Testis (tissue), 3 donors: ENCODE data around the gene FAM171A1. TPM values are rescaled to one million over a fixed set of nuclear protein-coding genes. Genes with fewer than 3 reads are reported as not detected.

Source experiments
- DNase-seq: peaks from one replicate; pipeline ENCODE4 v3.0.0-alpha.2; 2019
- H3K27ac ChIP-seq, 2 donors: fragments of 200-600 bp; sonication (generic); one replicate each; pipeline ENCODE4 v1.5.1; 2019
- H3K27me3 ChIP-seq: fragments of 200-600 bp; sonication (generic); one replicate; pipeline ENCODE4 v1.5.1; 2019
- H3K36me3 ChIP-seq: fragments of 200-600 bp; sonication (generic); one replicate; pipeline ENCODE4 v1.5.1; 2017; ENCODE audit warnings: low read depth; ENCODE audit errors: missing control alignments
- H3K4me1 ChIP-seq: fragments of 200-600 bp; sonication (generic); one replicate; pipeline ENCODE4 v1.5.1; 2019
- H3K4me3 ChIP-seq, 2 donors: fragments of 200-600 bp; sonication (generic); one replicate each; pipeline ENCODE4 v1.5.1; 2017 to 2019
- H3K9me3 ChIP-seq: fragments of 200-600 bp; sonication (generic); one replicate; pipeline ENCODE4 v1.5.1; 2017
- POLR2A ChIP-seq: fragments of 450-650 bp; IDR thresholded peaks from one replicate; pipeline ENCODE4 v1.6.1; 2017; ENCODE audit warnings: antibody characterized with exemption, mild to moderate bottlenecking, moderate library complexity
- WGBS, 2 donors: methylation state at CpG; one replicate each; pipeline ENCODE4 v1.1.5; 2018; 5-methylcytosine and 5-hydroxymethylcytosine counted together
- intact Hi-C: fragments of 100-400 bp; cut with DNase I; formaldehyde crosslinking; loops from one replicate; pipeline ENCODE4 v1.15.1; 2023; ENCODE audit warnings: low total_unique reads
- polyA plus RNA-seq: library from polyadenylated mRNA; stranded (reverse); fragments of 350-450 nt; fragmentation: Illumina TruSeq; extraction: RNeasy Lipid Tissue Mini Kit (QIAGEN cat#74804); gene quantifications from one replicate; pipeline ENCODE4 v1.2.3, GENCODE V29; 2014; ENCODE audit warnings: low read depth, low replicate concordance; ENCODE audit not compliant: insufficient read depth
- total RNA-seq, 2 donors: library from RNA; depleted of rRNA; stranded (reverse); fragments of >200 nt; gene quantifications; one replicate each; pipeline ENCODE4 v1.2.3, GENCODE V29; 2016
- TF ChIP-seq, protein P1 (sequence below), 3 experiments: fragments of 450-650 bp in 2 of 3; fragments of 200-600 bp in 1 of 3; sonication (generic) in 1 of 3; IDR thresholded peaks; one replicate each; pipeline ENCODE4 v1.5.1; 2016 to 2019; ENCODE audit warnings: antibody characterized with exemption in 3 of 3, mild to moderate bottlenecking in 2 of 3, moderate library complexity in 1 of 3

The FAM171A1 gene
- total and polyA plus RNA-seq, 3 donors from 2014 or later: 9.2 to 11.1 (median 10.8) TPM

DNA sequence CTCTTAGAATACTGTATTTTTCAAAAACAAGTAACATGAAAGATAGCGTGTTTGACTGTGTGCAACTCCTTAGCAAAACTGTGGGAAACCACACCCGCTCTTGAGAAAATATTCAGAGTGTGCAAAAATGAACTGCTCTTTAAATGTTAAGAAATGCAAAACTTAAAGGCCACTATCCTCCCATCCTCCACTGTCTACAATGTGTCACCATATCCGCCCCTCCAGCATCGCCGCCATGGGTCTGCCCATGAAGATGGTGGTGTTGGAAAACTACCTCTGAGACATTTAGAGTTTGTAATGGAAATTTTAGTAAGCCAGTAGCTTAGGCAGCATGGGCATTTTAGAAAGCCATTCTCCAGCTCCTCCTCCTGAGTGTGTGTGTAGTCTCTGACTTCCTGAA, 182.5 kb downstream of the FAM171A1 start:
- no peak overlapping the region for H3K4me3 ChIP-seq
- no peak for TF ChIP-seq POLR2A
- TF ChIP-seq, protein P1, sequence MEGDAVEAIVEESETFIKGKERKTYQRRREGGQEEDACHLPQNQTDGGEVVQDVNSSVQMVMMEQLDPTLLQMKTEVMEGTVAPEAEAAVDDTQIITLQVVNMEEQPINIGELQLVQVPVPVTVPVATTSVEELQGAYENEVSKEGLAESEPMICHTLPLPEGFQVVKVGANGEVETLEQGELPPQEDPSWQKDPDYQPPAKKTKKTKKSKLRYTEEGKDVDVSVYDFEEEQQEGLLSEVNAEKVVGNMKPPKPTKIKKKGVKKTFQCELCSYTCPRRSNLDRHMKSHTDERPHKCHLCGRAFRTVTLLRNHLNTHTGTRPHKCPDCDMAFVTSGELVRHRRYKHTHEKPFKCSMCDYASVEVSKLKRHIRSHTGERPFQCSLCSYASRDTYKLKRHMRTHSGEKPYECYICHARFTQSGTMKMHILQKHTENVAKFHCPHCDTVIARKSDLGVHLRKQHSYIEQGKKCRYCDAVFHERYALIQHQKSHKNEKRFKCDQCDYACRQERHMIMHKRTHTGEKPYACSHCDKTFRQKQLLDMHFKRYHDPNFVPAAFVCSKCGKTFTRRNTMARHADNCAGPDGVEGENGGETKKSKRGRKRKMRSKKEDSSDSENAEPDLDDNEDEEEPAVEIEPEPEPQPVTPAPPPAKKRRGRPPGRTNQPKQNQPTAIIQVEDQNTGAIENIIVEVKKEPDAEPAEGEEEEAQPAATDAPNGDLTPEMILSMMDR (IDR thresholded peaks at IDR 0.05): no peak
- no peak overlapping the region for H3K27ac ChIP-seq
- no peaks in the 10 kb centered on the region for H3K27me3 ChIP-seq
- H3K9me3 ChIP-seq: no peaks in the 10 kb centered on the region
- no peaks in the 10 kb centered on the region for H3K4me1 ChIP-seq
- no peak for DNase-seq
- 93 to 96% methylated on average over 5 of the region's 5 CpGs for WGBS, 2 donors
- intact Hi-C loops: no loop called here
- H3K36me3 ChIP-seq: no peaks in the 10 kb centered on the region

DNA sequence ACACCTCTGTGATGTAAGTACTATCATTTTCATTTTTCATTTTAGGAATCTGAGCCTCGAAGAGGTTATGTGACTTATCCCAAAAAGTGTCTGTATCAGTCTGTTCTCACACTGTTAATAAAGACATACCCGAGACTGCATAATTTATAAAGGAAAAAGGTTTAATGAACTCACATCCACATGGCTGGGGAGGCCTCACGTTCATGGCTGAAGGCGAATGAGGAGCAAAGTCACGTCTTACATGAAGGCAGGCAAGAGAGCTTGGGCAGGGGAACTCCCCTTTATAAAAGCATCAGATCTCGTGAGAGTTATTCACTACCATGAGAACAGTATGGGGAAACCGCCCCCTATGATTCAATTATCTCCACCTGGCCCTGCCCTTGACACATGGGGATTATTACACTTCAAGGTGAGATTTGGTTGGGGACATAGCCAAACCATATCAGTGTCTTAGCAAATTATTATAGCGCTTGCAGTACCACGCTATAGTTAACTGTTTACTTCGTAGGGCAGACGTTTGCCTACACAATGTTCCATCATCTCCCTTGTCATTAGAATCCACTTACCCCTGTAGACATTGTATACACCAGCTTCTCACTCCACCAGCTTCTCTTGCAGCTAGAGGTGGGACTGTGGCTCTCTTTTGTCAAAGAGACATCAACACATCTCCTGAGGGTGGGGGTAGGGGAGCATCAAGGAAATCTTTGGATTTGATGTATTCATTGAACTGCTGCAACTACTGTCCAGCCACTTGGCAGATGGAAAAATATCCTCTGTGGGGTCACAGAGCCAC, 187.2 kb downstream of the FAM171A1 start:
- intact Hi-C loops: no loop called here
- Histone ChIP-seq H3K4me3 (no peak overlapping the region), H3K27ac (no peak overlapping the region), H3K36me3 (no peaks in the 10 kb centered on the region), H3K9me3 (no peaks in the 10 kb centered on the region), H3K4me1 (no peaks in the 10 kb centered on the region), H3K27me3 (no peaks in the 10 kb centered on the region)
- 85 to 91% methylated on average over 11 of the region's 11 CpGs for WGBS, 2 donors
- no peak for TF ChIP-seq POLR2A
- TF ChIP-seq, protein P1 (IDR thresholded peaks at IDR 0.05): no peak
- DNase-seq: no peak

GRCh38 chr10:15182540-15183207, 188.4 kb downstream of the FAM171A1 start:
- Histone ChIP-seq H3K27me3 (no peaks in the 10 kb centered on the region), H3K36me3 (no peaks in the 10 kb centered on the region), H3K27ac (no peak overlapping the region), H3K4me1 (no peaks in the 10 kb centered on the region), H3K4me3 (no peak overlapping the region), H3K9me3 (no peaks in the 10 kb centered on the region)
- 81 to 85% methylated on average over 8 of the region's 8 CpGs for WGBS, 2 donors
- no peak for DNase-seq
- intact Hi-C loops: no loop called here
- TF ChIP-seq, protein P1 (IDR thresholded peaks at IDR 0.05): no peak
- no peak for TF ChIP-seq POLR2A

- no peak for DNase-seq
These were observed 189.4 kb downstream of the FAM171A1 start for GRCh38 chr10:15181576-15182156.

More at GRCh38 chr10:15181576-15182156, 189.4 kb downstream of the FAM171A1 start:
- H3K4me3 ChIP-seq: no peak overlapping the region
- no peaks in the 10 kb centered on the region for H3K4me1 ChIP-seq
- no peaks in the 10 kb centered on the region for H3K27me3 ChIP-seq
- no peaks in the 10 kb centered on the region for H3K9me3 ChIP-seq
- TF ChIP-seq POLR2A: no peak
- TF ChIP-seq, protein P1 (IDR thresholded peaks at IDR 0.05): no peak
- H3K27ac ChIP-seq: no peak overlapping the region
- WGBS, 2 donors: 72 to 90% methylated on average over 2 of the region's 2 CpGs
- no peaks in the 10 kb centered on the region for H3K36me3 ChIP-seq
- intact Hi-C loops: no loop called here
